AG09319 (cell line): ENCODE measurements around the gene SLC18A3.

ENCODE experiments used
- DNase-seq: peaks from one replicate; pipeline ENCODE4 v3.0.0-alpha.2; 2010; ENCODE audit warnings: low read depth; ENCODE audit errors: extremely low read depth
- CTCF ChIP-seq: IDR thresholded peaks from 2 replicates; pipeline ENCODE4 v1.5.1; 2011; ENCODE audit warnings: low read depth, mild to moderate bottlenecking, inconsistent platforms, low read length, moderate library complexity

SLC18A3 gene

DNA sequence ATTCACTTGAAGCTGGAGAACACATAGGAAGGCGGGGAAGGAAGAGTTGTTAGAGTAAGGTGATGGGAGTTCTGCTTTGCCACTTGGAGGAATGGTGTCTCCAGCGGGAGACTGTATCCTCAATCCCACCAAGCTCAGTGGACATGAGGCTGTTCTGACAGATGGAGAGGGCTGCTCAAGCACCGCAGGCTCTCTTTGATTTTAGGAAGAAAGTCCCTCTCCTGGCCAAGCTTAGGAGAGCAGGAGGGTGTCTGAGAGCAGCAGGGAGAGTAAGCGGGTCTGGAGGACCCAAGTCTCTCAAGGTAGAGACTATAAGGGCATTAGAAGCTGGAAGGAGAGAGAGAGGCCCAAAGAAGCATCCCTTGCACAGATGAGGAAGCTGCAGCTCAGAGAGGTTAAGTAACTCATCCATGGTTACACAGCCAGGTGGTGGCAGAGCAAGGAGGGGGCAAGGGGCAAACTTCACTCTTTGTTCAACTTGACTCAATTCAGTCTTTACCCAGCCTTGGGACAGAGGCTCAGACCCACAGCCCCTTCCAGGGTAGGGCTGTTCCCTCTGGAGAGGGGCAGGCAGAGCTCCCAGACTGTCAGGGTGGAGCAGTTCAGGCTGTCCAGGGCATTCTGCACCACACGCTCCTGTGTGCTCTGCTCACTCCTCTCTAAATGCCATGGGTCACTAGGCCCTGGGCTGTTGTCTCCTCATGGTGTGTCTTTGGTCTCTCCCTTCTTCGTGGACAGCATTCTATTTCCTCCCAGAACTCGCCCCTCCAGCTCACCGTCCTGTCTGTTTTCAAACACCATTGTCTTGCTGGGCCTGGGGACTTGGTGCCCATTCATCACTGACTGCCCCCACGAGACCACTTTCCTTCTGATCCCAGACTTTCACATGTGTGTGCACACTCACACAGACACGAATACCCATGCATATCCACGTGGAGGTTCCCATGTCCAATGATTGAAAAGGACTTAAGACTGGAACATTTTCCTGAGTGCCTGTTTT lies 12.6 kb downstream of the SLC18A3 start:
- TF ChIP-seq CTCF: no peak
- no peak for DNase-seq

- DNase-seq: no peak
- TF ChIP-seq CTCF: no peak
Measured at GRCh38 chr10:49624629-49625028, 14.5 kb downstream of the SLC18A3 start.

DNA sequence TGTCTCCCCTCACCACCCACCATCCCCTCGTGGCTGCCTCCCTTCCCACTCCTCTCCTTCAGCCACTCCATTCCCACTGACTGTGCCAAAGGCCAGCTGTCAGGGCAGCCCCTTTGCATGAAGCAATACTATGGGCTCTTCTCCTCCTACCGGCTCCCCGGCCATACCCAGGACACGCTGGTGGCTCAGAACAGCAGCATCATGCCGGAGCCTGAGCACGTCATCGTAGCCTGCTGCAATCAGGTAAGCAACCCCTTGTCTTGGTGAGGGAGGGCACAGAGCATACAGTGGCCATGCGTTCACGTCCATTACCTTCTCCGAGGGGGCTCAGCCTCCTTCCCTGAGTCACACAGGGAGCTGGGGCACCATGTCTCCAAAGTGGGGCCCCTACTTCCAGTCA lies 15.3 kb downstream of the SLC18A3 start:
- DNase-seq: no peak
- no peak for TF ChIP-seq CTCF

GRCh38 chr10:49627038-49627437 lies 16.9 kb downstream of the SLC18A3 start:
- no peak for TF ChIP-seq CTCF
- DNase-seq: no peak

DNA sequence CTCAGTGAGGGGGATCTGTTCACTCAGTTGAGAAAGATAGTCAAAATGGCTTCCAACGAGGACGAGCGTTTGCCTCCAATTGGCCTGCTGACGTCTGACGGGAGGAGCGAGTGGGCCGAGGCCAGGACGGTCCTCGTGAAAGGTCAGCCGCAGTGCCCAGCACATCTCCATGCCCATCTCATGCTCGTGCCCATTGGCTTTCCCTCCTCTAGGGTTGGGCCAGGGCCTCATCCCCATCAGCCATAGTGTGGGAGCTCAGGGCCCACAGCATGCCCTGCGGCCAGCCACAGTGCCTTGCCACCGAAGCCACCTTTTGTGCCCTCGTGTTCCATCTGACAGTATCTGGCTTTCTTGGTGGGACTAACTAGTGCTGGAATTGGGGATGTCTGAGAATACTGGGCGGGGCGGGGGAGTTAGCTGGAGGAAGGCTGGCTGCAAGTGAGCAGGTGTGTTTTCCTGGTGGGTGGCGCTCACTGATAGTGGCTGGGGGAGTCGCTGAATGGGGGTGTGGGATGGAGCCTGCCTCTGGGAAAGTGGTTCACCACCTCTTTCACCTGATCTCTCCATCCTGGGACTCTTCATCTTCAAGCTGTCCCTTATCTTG lies 17.6 kb downstream of the SLC18A3 start:
- DNase-seq: no peak
- no peak for TF ChIP-seq CTCF

GRCh38 chr10:49628599-49628998 lies 18.5 kb downstream of the SLC18A3 start:
- no peak for DNase-seq
- no peak for TF ChIP-seq CTCF

DNA sequence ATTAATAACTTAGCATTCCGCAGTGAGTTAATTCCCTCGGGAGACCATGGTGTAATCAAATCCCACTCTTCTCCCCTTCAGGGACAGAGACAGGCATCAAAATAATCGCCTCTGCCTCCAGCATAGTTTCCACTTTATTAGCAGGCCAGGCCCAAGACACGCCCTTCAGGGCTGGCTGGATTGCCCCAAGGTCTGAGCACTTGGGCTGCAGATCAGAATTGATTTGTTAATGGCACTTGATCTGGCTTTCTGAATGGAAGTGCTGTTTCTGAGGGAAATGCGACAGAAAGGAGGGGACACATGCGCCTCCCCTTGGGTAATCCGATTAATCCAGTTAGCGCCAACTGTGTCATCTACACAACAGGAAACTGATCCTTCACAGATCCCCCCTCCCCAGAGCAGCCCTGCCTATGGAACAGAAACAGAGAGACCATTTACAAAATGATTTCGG lies 19.3 kb downstream of the SLC18A3 start:
- no peak for DNase-seq
- no peak for TF ChIP-seq CTCF
